Frontal cortex (tissue), 4 donors: Measurements from ENCODE around the gene KRT23. TPM values are rescaled to one million over a fixed set of nuclear protein-coding genes. Genes with fewer than 3 reads are reported as not detected.
"Not testable (repeated sequence)": the region's sequence is repeated elsewhere in the genome, so short reads cannot be mapped to it uniquely, and the experiment has no call there.

Experiments used
- DNase-seq, 2 donors: peaks; one replicate each; pipeline ENCODE4 v3.0.0; 2012; ENCODE audit warnings: low spot score in 2 of 2
- FAIRE-seq: peaks from 2 replicates; lab custom pipeline; 2012; peaks lifted over from hg19 to GRCh38; lab: Jason Lieb, UNC
- total RNA-seq: library from RNA; depleted of rRNA; stranded (reverse); fragments of >200 nt; gene quantifications from one replicate; pipeline ENCODE4 v1.2.3, GENCODE V29; 2014
- donor health status: control.
- donor health status: control.
- donor health status: control.

The KRT23 gene
- total RNA-seq, 1 donor from 2014 or later = 0.41 TPM

DNA sequence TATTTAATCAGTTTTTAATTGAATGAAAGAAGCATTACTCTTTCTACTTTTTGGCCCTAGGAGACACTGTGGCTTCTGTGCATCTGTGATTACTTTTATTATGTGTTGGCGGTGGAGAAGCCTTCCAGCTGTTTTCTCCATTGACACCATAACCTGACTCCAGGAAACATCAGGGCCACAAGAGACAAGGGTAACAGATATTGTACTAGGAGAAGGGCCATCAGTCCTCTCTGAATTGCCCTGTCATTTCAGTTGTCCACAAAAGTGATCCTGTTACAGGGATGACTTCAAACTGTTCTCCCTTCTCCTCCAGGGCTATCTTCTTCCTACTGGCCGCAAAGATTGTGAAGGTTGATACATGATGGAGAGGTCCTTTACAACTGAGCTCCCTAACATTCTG is 14.7 kb upstream of the KRT23 start:
- DNase-seq (no peak), FAIRE-seq (no peak)

DNA sequence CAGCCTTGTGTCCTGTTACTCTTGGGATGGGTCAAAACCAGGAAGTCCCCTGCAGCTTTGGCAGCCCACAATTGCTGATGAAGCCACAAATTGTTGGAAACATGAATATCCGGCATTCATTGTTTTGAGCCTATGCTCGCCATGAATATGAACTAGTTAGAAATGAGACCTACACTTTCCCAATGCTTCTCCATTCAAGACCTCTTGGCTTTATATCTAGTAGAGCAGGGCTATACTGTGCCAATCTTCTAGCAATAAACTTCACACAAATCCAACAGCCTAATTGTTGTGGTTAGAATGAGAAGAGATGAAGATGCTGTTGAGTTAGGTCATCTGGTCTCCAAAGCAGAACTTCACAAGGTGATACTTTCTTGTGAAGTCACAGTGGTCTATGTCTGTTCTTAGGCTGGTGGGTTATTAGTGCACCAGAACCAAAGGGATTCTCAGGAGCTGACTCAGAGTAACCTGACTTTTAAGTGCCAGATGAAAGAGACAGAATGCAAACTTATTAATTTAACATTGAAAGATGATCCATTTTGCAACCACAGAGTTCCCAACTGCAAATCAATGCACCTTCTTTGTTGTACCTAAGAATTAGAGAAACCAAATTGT is 13.7 kb upstream of the KRT23 start:
- FAIRE-seq = no peak
- DNase-seq = no peak

DNA sequence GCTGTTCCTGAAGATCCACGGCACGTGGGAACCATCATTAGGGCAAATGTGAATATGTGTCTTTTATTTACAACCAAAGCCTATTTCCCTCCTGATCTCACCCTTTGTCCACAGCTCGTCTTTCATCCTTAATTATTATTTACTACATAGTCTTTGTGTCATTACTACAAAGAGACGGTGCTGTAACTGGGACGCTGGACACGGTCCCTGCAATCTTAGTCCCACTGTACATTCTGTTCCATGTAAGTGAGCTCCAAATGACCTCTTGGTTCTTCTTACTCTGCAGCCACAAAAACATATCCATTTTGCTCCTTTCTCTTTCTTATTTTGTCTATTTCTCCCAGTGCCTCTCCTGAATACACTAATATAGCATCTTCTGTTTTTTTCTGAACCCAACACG is 12.7 kb upstream of the KRT23 start:
- FAIRE-seq = no peak
- no peak for DNase-seq

DNA sequence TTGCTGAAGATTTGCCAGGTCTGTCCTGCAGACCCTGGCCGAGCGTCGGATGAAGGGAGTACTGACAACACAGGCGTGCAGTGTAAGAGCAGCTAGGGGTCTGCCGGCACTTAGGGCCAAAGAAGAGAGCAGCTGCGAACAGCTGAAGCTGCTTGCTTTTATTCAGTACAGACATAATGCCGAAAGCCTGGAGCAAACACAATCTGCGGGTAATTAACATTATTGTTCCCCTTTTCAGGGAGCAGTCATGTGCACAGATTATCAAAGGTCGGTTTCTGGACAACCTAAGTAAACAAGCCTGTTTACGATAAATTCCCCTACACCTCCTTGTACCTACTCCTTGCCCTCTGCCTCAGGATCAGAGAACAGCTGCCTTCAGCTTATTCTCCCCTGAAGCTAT is 12.0 kb upstream of the KRT23 start:
- FAIRE-seq (no peak), DNase-seq (no peak)

- FAIRE-seq (no peak), DNase-seq (no peak)
These were observed 10.5 kb upstream of the KRT23 start for GRCh38 chr17:40947929-40948328.

GRCh38 chr17:40945414-40945813 is 8.0 kb upstream of the KRT23 start:
- FAIRE-seq (no peak), DNase-seq (no peak)

DNA sequence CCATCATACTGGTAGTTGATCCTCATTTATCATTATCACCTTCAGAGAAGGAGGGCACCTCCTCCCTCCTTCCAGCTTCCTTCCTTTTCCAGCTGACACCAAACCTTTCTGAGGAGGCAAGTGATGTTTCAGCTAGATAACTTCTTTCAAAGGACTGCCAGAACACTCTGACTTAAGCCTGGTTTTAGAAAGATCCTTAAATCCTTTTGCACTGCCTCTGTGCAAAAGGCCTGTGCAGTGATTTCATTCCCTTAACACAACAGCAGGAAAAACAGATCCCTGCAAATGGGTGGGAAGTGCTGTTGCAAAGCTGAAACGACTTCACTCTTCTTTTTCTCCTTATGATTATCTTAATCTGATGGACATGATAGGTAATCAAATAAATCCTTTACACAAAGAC is 7.1 kb upstream of the KRT23 start:
- DNase-seq = no peak
- no peak for FAIRE-seq

DNA sequence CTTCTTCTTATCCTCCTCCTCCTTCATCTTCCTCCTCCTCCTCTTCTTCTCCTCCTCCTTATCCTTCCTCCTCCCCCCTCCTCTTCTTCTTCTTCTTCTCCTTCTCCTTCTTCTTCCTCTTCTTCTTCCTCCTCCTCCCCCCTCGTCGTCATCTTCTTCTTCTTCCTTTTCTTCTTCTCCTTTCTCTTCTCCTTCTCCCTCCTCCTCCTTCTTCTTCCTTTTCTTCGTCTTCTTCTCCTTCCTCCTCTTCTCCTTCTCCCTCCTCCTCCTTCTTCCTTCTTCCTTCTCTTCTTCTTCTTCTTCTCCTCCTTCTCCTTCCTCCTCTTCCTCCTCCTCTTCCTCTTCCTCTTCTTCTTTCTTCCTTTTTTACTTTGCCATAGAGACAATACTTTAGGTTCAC is 5.1 kb upstream of the KRT23 start:
- DNase-seq = no peak
- no peak for FAIRE-seq

- DNase-seq (no peak), FAIRE-seq (no peak)
These were observed 2.8 kb upstream of the KRT23 start for GRCh38 chr17:40940266-40940665.

DNA sequence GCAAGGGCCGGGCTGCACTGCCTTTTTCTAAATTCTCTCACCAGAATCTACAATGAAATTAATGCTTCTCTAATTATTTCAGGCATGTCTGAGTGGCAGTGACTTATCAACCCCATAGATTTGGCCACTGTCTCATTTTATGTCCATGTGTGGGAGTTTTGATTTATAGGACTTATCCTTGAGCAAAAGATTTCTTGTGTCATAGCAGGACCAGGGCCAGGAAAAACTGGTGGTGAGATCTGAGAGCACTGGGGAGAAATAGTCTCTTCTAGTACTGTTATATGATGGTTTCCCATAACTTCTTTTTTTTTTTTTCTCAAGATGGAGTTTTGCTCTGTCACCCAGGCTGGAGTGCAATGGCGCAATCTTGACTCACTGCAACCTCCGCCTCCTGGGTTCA is 1.5 kb upstream of the KRT23 start:
- FAIRE-seq (no peak), DNase-seq (no peak)

DNA sequence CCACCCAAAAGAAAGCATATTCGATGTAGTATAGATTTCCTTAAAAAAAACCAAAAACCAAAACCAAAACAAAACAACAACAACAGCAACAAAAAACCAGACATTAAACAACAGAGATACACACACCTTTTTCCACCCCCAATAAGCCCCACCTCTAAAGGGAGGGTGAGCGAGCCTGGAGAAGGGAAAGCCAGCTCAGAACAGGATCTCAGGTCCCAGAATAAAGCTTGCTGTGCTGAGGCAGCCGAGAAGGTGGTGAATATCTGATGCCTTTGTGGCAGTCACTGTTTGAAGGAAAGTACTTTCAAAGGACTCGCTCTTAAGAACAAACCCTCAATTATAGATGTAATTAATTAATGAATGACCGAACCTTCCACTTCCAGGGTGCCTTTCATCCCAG is 470 bp downstream of the KRT23 start:
- DNase-seq (no peak), FAIRE-seq (no peak)

GRCh38 chr17:40936437-40936971 is 942 bp downstream of the KRT23 start:
- FAIRE-seq (no peak), DNase-seq (no peak)

DNA sequence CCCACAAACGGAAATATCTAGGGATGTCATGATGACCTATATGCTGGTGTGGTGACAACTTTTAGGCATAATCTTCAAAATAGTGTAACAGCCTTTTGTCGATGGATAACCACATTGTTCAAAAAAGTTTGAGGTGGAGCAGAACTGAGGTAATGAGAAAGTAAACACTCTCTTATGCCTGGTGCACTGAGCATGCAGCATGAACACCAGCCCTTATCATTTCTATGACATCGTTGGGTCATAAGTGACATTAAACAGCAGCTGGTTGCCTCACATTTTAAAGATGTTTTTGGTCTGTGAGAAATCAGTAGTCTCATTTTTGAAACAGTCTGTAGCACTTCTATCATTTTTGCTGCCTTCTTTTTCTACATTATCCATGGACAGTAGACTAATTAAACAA is 1.8 kb downstream of the KRT23 start:
- no peak for DNase-seq
- no peak for FAIRE-seq

- DNase-seq (no peak), FAIRE-seq (no peak)
These were observed 4.8 kb downstream of the KRT23 start for GRCh38 chr17:40932608-40933007.

DNA sequence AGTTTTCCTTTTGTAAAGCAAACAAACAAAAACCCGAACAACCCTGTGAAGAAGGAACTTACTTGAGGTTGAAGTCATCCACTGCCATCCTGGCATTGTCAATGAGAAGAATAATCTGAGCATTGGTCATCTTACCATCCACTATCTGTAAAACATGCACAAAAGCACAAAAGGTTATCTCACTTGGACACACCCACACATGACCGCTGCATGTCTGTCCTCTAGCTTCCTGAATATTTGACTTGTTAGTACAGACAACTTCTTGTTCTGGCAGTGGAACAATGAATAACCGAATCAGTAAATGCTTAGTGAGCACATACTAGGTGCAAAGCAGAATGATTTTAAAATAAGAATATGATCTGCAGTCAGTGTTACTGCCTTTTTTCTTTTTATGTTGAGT is 6.1 kb downstream of the KRT23 start:
- DNase-seq (no peak), FAIRE-seq (no peak)

DNA sequence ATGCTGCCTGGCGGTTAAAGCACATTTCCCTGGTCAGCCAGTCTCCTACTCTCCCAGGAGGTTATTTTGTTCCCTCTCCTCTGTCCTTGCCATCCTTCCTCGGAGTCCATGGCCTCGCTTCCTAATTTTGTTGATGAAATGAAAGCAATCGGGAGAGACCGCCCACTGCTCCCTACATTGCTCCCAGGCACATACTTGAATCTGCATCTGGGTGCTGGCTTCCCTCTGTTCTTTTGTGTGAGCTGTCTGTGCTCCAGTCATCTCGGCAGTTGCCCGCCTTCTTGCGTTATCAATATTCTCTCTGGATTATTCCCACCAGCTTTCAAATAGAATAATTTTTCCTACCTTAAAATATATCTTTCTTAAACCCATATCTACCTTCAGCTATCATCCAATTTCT is 11.1 kb downstream of the KRT23 start:
- no peak for DNase-seq
- FAIRE-seq = no peak

DNA sequence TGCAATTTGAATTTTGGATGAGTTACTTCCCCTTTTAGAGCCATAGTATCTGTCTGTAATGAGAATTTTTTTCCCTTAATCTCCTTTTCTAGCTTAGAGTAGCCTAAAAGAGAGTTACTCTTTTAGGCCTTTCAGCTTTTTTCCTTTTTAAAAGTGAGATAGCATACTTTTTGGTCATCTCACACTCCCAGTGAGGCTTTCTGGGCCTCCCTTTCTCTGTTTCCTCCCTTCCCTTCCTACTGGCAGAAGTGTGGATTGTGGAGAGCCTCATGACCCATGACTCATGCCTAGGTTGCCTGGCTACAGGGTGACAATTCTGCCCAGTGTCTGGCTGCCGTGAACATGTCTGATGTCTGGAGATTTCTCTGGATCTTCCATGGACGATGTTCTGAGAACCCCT is 15.2 kb downstream of the KRT23 start:
- DNase-seq = no peak
- FAIRE-seq = no peak

DNA sequence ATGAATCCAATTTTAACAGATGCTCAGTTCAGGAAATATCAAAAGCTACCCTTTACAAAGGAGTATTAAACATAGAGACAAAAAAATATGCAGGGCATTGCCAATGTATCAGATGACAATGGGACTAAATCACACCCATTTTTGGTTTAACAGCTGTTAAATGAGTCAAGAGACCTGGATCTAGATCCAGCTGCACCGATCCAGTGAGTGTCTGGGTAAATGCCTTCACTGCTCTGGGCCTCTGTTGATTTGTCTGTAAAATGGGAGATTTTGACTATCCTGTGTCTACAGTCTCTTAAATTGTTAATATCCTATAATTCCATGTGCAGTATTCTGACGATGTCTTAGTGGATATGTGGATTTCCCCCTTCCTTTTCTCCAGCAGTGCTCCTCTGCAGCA is 16.4 kb downstream of the KRT23 start:
- no peak for FAIRE-seq

GRCh38 chr17:40917116-40917515 is 20.3 kb downstream of the KRT23 start:
- not testable (repeated sequence) for FAIRE-seq, DNase-seq

More for the DNA sequence above, 16.4 kb downstream of the KRT23 start:
- DNase-seq = no peak

- no peak for FAIRE-seq
These were observed 21.1 kb downstream of the KRT23 start for GRCh38 chr17:40916366-40916765.

DNA sequence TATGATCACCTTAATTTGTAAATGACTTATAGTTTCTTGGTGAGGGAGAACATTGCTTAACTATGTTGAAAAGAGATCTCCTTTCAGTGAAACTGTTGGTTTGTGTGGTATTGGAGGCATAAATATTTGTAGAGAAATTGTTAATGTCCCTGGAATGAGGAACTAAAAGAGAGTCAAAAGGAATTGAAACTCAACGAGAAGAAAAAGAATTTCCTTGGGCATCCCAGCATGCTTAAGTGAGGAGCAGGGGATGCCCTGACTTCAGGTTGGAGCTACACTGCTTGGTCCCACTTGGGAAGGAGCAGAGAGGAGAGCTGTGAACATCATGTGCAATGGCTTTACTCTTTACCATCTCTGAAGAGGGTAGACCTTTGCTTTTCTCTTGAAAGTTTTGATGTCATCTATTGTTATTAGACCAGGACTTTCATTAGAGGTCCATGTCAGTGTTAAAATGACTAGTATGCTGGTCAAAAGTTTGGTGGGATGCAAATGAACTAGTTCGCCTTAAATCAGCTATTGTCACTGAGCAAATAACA is 21.7 kb downstream of the KRT23 start:
- no peak for DNase-seq
- FAIRE-seq = no peak

More at GRCh38 chr17:40916366-40916765, 21.1 kb downstream of the KRT23 start:
- no peak for DNase-seq

GRCh38 chr17:40915199-40915661 is 22.2 kb downstream of the KRT23 start:
- no peak for FAIRE-seq
- DNase-seq = no peak
